Suprapubic skin (tissue), 4 donors: ENCODE data around the gene HMGN5. TPM values are rescaled to one million over a fixed set of nuclear protein-coding genes. Genes with fewer than 3 reads are reported as not detected.
A peak's percentile ranks its signal among the peaks of the same experiment; 100 is the strongest.

ENCODE experiments used
- DNase-seq, 2 donors: peaks; one replicate each; pipeline ENCODE4 v3.0.0-alpha.2; 2019; ENCODE audit warnings: low spot score in 2 of 2
- H3K27ac ChIP-seq: fragments of 200-600 bp; sonication (generic); one replicate; pipeline ENCODE4 v1.5.1; 2019
- H3K27me3 ChIP-seq: fragments of 200-600 bp; sonication (generic); one replicate; pipeline ENCODE4 v1.5.1; 2019
- H3K36me3 ChIP-seq: fragments of 200-600 bp; sonication (generic); one replicate; pipeline ENCODE4 v1.5.1; 2019
- H3K4me1 ChIP-seq: fragments of 200-600 bp; sonication (generic); one replicate; pipeline ENCODE4 v1.5.1; 2019
- H3K4me3 ChIP-seq: fragments of 200-600 bp; sonication (generic); one replicate; pipeline ENCODE4 v1.5.1; 2019; ENCODE audit warnings: mild to moderate bottlenecking
- H3K9me3 ChIP-seq: fragments of 200-600 bp; sonication (generic); one replicate; pipeline ENCODE4 v1.5.1; 2019
- EP300 ChIP-seq: sonication (generic); formaldehyde crosslinking; IDR thresholded peaks from one replicate; pipeline ENCODE4 v1.6.1; 2017; ENCODE audit warnings: antibody characterized with exemption
- POLR2A ChIP-seq, 2 donors: fragments of 450-650 bp; IDR thresholded peaks; one replicate each; pipeline ENCODE4 v1.6.1; 2017; ENCODE audit warnings: antibody characterized with exemption in 2 of 2, mild to moderate bottlenecking in 2 of 2, moderate library complexity in 2 of 2
- POLR2AphosphoS5 ChIP-seq, 3 donors: sonication (generic); formaldehyde crosslinking; IDR thresholded peaks; one replicate each; pipeline ENCODE4 v1.6.1; 2017; ENCODE audit warnings: antibody characterized with exemption in 3 of 3
- WGBS: methylation state at CpG from one replicate; pipeline ENCODE4 v1.1.5; 2018; 5-methylcytosine and 5-hydroxymethylcytosine counted together
- total RNA-seq, 4 donors: library from RNA; depleted of rRNA; stranded (reverse); fragments of >200 nt; gene quantifications; one replicate each; pipeline ENCODE4 v1.1.0, GENCODE V29; 2016
- TF ChIP-seq, protein P1 (sequence below), 2 donors: fragments of 200-600 bp in 1 of 2; fragments of 450-650 bp in 1 of 2; sonication (generic) in 1 of 2; IDR thresholded peaks; one replicate each; pipeline ENCODE4 v1.5.1; 2016 to 2019; ENCODE audit warnings: antibody characterized with exemption in 2 of 2, mild to moderate bottlenecking in 1 of 2, moderate library complexity in 1 of 2

HMGN5 gene
- total RNA-seq, 4 donors from 2014 or later: 0.72 to 8.0 (median 1.9) TPM

DNA sequence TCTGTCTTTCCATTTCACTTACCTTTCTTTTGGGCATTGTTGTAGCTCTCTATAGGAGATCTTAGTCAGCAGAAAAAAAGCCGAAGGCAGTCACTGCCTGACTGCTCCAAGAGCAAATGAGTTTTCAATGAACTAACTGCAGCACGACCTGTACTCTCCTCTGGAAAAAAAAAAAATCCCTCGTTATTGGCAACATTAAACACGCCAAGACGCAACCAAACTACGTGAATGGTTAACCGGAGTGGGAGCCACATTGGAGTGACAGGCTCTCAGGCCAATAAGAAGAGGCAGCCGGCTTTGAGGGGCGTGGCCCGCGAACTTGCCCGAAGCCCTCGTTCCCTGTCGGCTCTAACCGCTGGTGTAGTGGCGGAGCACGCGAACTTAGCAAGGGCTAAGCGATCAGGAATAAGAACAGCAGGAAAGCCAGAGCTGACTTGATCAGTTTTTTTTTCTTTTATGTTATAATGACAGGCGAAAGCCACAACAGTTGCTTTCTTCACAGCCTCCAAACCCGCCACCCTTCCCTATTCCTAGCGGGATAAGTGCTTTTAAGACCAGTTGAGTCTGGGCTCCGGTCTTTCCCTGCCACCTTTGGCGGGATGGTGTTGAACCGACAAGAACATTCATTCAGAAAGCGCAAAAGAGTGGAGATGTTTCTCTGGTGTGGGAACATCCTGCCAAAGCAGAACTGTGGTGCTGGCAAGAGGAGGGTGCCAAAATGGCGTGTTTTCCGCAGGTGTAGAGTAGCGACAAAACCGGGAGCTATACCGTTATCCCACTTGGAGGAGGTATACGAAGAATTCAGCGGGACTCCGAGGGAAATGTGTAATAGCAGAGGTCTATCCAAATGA is 80.0 kb downstream of the HMGN5 start:
- TF ChIP-seq POLR2A (IDR thresholded peaks at IDR 0.05) (no peak), EP300 (no peak), POLR2AphosphoS5 (IDR thresholded peaks at IDR 0.05) (no peak)
- TF ChIP-seq, protein P1, sequence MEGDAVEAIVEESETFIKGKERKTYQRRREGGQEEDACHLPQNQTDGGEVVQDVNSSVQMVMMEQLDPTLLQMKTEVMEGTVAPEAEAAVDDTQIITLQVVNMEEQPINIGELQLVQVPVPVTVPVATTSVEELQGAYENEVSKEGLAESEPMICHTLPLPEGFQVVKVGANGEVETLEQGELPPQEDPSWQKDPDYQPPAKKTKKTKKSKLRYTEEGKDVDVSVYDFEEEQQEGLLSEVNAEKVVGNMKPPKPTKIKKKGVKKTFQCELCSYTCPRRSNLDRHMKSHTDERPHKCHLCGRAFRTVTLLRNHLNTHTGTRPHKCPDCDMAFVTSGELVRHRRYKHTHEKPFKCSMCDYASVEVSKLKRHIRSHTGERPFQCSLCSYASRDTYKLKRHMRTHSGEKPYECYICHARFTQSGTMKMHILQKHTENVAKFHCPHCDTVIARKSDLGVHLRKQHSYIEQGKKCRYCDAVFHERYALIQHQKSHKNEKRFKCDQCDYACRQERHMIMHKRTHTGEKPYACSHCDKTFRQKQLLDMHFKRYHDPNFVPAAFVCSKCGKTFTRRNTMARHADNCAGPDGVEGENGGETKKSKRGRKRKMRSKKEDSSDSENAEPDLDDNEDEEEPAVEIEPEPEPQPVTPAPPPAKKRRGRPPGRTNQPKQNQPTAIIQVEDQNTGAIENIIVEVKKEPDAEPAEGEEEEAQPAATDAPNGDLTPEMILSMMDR (IDR thresholded peaks at IDR 0.05): no peak
- no peaks in the 10 kb centered on the region for H3K36me3 ChIP-seq
- WGBS: 32% methylated on average over 34 of the region's 34 CpGs
- no peaks in the 10 kb centered on the region for H3K27me3 ChIP-seq
- no peaks in the 10 kb centered on the region for H3K9me3 ChIP-seq
- H3K4me1 ChIP-seq: peaks cover 4% of the 10 kb centered on the region
- H3K4me3 ChIP-seq: peak overlapping the region; percentile 60
- DNase-seq: peak; percentile 90 to 92
- peak overlapping the region; percentile 38 for H3K27ac ChIP-seq

DNA sequence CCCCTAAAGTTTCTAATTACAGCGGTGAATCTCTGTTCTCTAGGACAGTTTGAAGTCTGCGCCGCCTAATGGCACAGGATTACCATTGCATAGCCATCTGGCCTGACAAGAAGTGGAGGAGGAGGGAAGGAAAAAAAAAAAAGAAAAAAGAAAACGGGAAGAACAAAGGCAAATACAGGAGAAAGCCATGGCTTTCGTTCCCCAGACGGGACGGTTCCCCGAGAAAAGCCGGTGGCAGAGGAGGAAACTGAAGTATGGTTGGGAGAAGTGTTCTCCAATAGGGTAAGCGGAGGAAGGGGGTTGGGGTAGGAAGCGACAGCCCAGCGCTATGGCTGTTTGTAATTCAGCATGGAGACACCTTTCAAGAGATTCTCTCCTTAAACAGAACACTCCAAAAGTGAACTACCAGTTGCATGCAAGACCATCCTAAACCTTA is 80.8 kb downstream of the HMGN5 start:
- Histone ChIP-seq H3K9me3 (no peaks in the 10 kb centered on the region), H3K27me3 (no peaks in the 10 kb centered on the region), H3K27ac (peak overlapping the region; percentile 38), H3K4me3 (peak overlapping the region; percentile 60), H3K36me3 (no peaks in the 10 kb centered on the region), H3K4me1 (peaks cover 4% of the 10 kb centered on the region)
- DNase-seq: no peak
- 12% methylated on average over 12 of the region's 12 CpGs for WGBS
- TF ChIP-seq, protein P1 (IDR thresholded peaks at IDR 0.05): peak in 1 of 2 donors; percentile 47
- TF ChIP-seq POLR2AphosphoS5 (IDR thresholded peaks at IDR 0.05) (no peak), POLR2A (IDR thresholded peaks at IDR 0.05) (no peak), EP300 (no peak)

DNA sequence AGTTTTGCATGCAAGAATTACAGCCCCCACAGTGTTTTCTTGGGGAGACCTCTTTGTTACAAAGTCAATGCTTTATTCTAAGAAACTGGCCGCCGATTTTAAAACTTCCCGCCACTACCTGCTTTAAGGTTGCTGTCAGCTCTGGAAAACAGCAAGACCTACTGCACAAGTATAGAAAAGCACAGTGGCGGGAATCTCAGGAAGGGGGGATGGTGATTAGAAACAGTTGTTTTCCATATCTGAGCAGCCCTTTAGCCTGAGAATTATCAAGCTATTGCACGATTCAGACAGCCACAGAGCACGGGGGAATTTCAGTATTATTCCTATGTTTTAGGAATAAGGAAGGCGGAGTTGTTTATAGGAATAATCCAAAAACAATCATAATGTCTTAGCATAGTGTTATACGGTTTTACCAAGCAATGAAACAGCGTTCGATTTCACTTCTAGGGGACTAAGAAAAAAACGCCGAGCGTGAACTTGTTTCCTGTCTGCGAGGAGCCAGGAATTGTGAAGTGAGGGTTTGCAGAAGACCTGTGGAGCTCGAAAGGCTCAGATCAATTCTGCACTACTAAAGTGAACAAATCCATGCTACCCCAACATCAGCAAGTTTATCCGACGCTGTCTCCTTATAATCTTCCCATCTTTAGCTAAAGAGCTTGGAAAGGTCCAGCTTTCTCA is 81.3 kb downstream of the HMGN5 start:
- no peak for TF ChIP-seq POLR2A (IDR thresholded peaks at IDR 0.05)
- TF ChIP-seq EP300: no peak
- TF ChIP-seq, protein P1 (IDR thresholded peaks at IDR 0.05): no peak
- TF ChIP-seq POLR2AphosphoS5 (IDR thresholded peaks at IDR 0.05): no peak
- Histone ChIP-seq H3K36me3 (no peaks in the 10 kb centered on the region), H3K4me1 (peaks cover 4% of the 10 kb centered on the region), H3K9me3 (no peaks in the 10 kb centered on the region), H3K4me3 (peak overlapping the region; percentile 60), H3K27me3 (no peaks in the 10 kb centered on the region), H3K27ac (no peak overlapping the region)
- 33% methylated on average over 17 of the region's 17 CpGs for WGBS
- DNase-seq: no peak

DNA sequence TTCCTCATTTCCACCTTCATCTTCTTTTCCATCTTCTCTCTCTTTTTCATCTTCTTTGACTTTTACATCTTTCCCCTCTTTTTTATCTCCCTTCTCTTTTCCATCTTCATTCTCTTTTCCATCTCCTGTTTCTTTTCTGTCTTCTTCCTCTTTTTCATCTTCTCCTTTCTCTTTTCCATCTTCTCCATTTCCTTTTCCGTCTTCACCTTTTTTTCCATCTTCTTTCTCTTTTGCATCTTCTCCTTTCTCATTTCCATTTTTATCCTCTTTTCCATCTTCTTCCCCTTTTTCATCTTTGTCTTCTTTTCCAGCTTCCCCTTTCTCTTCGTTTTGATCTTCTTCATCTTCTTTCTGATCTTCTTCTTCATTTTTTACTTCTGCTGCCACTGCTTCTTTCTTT is 87.0 kb downstream of the HMGN5 start:
- Histone ChIP-seq H3K9me3 (no peaks in the 10 kb centered on the region), H3K27ac (no peak overlapping the region), H3K27me3 (no peaks in the 10 kb centered on the region), H3K4me1 (no peaks in the 10 kb centered on the region), H3K36me3 (no peaks in the 10 kb centered on the region), H3K4me3 (no peak overlapping the region)
- WGBS: 51% methylated on average over 2 of the region's 2 CpGs
- TF ChIP-seq, protein P1 (IDR thresholded peaks at IDR 0.05): no peak
- TF ChIP-seq POLR2A (IDR thresholded peaks at IDR 0.05): no peak
- no peak for DNase-seq

DNA sequence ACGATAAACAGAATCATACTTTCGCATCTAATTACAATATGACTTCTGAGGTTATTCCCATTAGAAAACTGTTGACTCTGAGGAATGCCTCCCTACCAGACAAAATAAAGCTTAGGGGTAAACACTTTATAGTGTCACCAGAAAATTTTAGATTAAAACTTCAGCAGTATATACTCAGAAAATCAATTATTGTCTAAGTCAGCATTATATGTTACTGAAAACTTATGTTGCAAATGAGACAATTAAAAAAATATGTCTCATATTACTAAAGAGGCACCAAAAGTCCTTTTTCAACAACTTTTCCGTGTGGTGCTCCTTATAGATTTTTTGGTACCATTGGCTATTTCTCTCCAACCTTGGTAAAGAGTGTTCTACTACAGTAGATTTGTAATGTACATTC is 91.4 kb downstream of the HMGN5 start:
- Histone ChIP-seq H3K4me1 (no peaks in the 10 kb centered on the region), H3K27me3 (no peaks in the 10 kb centered on the region), H3K9me3 (no peaks in the 10 kb centered on the region), H3K36me3 (no peaks in the 10 kb centered on the region), H3K4me3 (no peak overlapping the region), H3K27ac (no peak overlapping the region)
- 74% methylated on average over 3 of the region's 3 CpGs for WGBS
- no peak for DNase-seq
- TF ChIP-seq POLR2AphosphoS5 (IDR thresholded peaks at IDR 0.05) (no peak), EP300 (no peak), POLR2A (IDR thresholded peaks at IDR 0.05) (no peak)
- TF ChIP-seq, protein P1 (IDR thresholded peaks at IDR 0.05): no peak
